Measurements from ENCODE around the gene SLC41A3.
"Not testable (repeated sequence)": the region's sequence is repeated elsewhere in the genome, so short reads cannot be mapped to it uniquely, and the experiment has no call there.

SLC41A3 gene

DNA sequence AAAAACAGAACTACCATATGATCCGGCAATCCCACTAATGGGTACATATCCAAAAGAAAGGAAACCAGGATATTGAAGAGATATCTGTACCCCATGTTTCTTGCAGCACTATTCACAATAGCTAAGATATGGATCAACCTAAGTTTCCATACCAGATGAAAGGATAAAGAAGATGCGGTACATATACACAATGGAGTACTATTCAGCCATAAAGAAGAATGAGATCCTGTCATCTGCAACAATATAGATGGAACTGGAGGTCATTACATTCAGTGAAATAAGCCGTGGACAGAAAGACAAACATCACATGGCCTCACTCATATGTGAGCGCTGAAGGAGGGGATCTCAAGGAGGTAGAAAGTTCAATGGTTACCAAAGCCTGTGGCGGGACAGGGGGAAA, 3.0 kb downstream of the SLC41A3 start:
- DNase-seq = no peak

DNA sequence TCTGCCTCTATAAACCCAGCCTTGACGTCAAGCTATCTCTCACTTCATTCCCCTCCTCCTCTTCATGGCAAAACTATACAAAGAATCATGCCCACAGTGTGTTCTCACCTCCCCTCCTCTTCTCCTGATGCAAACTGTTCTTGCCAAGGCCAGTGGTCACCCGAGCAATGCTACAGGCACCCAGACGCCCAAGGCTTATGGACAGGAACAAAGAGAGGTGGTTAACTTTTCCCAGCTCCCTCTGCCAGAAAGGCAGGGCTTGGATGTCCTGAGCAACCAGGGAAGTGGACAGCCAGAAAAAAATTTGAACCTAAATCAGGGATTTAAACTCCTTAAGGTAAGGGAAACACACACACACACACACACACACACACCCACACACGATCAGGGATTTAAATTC, 5.1 kb downstream of the SLC41A3 start:
- no peak for DNase-seq

DNA sequence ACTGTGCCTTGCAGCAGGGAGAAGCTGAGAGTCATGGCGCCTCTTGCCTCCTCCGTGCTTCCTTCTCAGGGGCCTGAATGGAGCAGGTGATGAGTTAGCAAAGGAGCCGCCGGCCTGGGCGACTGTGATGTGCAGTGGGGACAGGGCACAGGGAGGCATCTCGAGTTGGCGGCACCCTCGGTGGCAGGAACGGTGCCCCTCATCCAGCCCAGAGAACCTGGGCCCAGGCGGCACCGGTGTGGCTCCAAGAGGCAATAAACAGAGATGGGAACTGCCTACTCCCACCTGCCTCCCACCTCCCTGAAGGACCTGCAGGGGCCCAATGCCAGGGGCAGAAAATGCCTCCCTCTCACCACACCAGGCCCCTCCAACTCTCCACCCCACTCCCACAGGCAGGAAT, 6.2 kb downstream of the SLC41A3 start:
- DNase-seq = no peak

DNA sequence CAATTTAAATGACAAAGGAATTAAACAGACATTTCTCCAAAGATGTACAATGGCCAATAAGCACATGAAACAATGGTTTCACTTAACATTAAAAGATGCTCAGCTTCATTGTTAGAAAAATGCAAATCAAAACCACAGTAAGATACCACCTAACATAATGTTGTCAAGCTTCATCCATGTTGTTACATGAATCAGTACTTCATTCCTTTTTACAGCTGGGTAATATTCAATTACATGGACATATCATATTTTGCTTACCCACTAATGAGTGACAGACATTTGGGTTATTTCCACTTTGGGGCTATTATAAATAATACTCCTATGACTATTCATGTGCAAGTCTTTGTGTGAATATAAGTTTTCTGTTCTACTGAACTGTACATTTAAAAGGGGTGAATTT, 7.8 kb downstream of the SLC41A3 start:
- no peak for DNase-seq

DNA sequence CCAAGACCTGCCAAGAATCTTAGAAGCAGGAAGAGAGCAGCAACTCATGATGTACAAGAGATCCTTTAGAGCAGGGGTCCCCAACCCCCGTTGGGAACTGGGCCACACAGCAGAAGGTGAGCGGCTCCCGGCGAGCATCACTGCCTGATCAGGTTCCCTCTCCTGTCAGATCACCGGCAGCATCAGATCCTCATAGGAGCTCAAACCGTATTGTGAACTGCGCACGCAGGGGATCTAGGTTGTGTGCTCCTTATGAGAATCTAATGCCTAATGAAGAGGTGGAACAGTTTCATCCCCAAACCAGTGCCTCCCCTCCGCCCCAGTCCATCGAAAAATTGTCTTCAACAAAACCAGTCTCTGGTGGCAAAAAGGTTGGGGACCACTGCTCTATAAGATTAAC, 13.8 kb downstream of the SLC41A3 start:
- DNase-seq = no peak

DNA sequence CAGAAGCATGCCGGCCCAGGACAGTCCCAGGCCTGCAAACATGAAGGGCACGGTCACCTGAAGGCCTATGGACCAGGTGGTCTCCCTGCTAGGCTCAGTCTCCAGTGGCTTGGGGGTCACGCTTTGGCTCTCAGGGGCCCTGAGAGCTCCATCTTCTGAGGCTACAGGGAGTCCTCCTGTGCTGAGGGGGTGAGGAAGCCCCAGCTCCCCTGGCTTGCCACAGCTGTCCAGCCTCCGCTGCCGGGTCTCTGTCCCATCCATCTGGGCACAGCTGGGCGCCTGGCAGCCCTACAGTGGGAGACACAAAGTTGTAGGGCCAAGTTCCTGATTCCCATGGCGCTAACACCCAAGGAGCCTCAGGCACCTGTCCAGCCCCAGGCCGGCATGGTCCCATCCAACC, 16.0 kb downstream of the SLC41A3 start:
- no peak for DNase-seq

DNA sequence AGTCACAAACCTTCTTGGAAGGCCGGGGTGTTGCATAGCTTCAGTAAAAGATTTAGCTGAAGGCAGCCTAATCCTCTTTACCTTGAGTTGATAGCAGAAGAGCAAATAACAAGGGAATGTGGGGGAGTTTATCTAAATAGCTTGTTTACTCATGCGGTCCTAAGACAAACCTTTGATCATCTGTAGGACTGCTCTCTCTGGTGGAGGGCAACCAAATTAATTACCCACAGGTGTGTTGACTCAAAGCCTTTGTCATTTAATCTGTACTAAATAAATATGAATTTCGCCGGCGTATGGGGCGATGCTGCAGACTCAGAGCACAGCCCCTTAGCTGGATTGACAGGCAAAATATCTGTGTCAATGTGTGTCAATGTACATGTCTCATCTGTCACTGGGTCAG, 17.2 kb downstream of the SLC41A3 start:
- not testable (repeated sequence) for DNase-seq

DNA sequence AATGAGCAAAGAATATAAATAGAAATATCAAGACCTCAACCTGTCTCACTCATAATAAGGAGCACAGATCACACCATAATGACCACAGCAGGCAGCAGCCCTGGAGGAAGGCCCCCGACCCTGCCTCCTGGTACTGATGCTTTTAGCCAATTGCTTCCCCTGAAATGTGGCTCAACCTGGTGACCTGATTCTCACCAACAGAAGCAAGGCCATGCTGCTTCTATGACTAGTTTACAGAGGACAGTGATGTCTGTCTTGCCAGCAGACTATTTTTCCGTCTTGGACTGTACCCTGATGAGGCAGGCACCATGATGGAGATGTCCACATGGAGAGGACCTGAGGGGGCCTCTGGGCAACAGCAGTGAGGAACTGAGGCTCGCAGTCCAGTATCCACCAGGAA, 18.0 kb downstream of the SLC41A3 start:
- DNase-seq = no peak

DNA sequence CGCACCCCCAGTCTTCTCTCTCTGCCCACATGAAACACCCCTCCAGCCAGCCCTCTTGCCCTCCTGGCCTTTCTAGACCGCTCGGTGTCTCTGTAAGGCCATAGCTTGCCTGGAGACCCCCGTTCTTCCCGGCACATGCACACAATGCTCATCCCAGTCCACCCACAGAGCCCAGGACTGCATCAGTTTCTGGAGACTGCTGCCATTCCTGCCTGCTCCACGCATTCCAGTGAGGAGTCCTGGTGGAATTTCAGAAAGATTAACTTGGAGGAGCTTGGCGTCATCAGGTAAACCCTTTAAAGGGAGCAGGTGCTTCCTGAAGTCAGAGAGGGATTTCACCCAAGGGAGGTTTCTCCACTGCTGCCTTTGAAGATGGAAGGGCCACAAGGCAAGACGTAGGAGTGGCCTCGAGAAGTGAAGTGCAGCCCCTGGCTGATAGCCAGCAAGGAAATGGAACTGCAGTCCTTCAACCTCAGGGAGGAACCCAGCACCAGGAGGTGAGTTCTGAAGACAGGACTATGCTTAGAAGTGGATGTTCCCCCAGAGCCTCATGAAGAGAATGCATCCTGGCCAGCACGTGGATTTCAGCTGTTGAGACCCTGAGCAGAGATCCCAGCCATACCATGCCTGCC, 19.2 kb downstream of the SLC41A3 start:
- DNase-seq = no peak

DNA sequence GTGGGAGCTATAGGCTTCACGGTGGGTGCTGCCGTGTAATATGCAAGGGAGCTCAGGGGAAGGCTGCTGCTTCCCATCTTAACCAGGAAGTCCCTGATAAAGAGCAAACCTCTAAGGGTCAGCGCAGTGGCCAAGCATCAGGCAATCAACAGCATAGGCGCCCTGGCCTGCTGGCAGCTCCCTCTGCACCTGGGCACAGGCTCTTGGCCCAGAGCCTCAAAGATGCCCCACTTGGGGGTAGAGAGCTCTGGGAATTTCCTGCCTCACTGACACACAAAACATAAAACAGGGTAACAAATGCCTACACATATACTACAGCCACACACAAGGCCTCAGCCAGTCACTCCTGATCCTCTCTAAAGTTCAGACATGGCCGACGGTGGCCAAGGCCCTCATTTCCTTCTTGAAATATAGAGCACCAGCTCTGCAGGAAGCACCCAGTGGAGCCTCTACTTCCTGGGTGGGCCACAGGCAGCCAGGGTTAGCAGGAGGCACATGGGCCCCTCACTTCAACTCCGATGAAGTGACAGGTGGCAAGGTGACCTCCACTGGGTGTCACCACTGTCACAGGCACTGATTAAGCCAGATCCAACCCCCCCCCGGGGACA, 20.5 kb downstream of the SLC41A3 start:
- DNase-seq = no peak

DNA sequence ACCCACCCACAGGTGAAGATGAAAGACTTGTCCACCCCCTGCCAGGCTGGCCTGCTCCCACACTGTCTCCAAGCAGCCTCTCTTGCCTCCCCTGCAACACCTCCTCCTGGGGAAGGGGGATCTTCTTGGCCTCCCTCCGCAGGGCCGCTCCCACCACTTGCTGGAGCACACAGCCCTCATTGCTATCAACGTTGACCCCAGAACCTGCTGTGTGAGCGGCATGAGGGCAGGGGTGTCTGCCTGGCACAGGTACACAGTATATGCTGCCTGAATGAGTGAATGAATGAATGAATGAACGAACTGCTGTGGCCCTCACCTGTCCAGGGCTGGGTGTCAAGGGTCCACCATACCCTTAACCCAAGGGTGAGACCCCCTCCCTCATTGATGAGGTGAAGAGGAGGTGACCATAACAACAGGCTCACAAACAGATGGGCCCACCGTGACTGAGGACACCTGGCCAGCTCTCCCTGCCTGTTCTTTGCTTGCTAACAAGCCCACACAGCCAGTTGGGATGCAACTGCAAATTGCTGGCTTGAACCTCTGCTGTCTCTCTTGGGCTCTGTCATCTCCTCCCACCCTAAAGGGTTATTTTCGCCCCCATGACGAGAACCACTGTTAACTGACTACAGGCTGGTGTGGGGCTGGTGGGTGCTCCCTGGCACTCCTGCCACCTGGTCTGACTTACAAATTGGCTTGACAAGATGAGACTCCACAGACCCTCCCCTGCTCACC, 22.5 kb downstream of the SLC41A3 start:
- no peak for DNase-seq

DNA sequence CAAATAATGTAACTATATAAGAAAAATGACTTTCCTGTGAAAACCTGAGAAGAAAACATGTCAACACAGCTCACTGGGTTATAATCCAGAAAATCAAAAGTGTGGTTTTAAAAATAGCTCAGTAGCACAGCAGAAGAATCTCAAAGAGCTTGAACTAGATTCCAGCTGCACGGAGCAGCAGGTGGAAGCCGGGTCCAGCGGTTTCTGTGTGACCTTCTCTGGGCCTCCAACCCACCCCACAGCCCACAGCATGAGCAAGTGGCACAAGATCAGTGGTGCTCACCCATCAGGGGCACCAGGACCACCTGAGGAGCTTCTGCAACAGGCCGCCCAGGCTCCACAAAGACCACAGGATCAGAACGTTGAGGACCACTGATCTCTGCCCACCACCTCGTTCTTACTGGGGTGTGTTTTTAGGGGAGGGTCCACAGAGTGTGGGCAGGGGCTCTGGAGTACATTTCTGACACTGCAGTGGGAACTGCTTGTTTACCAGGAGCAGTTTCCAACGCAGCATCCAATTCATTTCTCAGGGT, 23.2 kb downstream of the SLC41A3 start:
- no peak for DNase-seq

DNA sequence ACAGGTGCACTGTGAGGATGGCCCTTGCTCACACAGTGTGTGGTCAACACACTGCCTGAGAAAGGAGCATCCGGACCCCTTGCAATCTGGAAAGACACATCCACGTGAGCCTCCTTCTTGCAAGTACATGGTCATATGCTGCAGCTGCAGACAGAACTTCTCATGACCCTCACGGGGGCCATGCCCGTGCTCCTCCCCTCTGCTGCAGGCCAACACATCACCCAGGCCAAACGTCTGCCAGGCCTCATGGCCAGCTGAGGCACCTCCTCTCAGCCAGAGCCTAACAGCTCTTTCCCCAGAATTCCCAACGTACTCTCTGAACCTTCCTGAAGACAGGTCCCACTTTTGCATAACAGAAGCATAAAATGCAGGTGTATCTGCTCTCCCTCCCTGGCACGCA, 25.3 kb downstream of the SLC41A3 start:
- no peak for DNase-seq

DNA sequence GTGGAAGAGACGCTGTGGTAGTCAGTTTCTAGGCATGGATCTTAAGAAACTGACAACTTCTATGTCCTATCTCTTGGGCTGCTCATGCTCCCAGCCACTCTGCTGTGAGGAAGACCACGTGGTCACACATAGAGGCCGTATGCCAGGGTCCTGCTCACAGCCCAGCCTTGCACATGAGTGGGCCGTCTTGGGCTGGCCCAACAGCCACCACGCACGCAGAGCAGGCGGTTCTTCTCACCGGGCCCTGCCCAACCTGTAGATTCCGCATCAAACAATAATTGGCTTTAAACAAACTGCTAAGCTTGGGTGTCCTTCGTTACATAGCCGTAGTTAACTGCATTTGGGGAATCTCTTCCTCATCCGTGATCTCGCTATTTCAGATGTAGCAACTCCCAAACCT, 26.0 kb downstream of the SLC41A3 start:
- DNase-seq = no peak

DNA sequence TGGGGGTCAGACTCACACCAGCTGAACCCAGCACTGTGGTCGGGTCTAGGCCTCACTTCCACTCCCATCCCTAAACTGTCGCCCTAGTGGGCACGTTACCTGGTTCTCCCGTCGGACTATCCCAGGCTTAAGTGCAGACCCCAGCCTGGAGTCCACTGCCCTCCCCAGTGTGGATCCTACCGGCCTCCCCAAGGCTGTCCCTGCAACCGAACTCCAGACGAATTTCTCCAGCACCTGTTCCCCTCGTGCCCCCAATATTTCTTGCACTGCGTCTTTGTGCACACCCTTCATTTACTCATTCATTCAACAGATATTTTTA, 26.5 kb downstream of the SLC41A3 start:
- DNase-seq = no peak

DNA sequence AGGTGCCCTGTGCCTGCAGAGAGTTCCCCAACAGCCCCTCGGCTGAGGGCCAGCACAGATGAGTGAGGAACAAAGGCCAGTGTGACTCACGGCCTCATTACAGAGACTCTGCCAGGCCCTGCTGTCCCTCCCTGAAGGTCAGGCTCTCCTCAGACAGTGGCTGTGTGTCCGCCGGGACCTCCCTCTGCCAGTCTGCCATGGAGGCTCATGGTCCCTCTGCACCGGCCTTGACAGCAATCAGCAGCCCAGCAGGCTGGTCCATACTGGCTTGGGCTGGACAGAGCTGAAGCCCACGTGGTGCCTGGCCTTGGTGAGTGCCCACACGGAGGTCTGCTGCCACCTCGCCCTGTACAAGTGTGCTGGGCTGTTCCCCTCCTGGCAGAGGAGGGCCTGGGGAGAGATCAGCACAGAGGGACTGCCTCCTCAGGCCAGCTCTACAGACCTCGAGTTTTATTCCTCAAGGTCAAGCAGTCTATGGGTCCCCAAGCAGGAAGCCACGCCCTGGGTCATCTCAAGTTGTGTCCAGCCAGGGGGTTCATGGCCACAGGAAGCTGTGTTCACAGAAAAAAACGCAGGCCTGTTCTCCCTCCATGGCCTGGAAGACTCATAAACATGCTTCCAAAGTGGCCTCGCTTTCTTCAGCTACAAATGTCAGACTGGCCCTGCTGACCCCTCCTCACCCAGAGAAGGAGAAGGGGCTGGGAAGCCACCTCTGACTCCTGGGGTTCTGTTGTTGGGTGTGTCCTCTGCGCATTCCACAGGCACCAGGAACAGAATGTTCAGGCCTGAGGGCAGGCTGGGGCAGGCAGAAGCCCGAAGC, 27.0 kb downstream of the SLC41A3 start:
- no peak for DNase-seq

DNA sequence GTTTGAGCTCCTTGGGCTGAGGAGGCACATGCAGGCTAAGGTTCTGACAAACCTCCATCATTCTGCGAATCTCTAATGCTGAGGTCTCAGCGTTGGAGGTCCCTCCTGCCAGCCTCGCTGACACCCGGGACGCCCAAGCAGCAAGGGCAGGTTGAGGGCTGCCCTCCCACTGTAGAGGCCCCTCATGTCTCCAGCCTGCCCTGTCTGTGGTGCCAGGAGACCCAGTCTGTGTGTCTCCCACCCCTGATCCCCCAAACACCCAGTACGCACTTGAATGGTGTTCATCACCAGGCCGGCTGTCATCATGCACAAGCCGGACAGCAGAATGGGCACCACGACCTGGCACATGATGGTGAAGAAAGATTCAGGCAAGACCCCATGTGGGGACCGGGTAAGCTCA, 27.8 kb downstream of the SLC41A3 start:
- no peak for DNase-seq

DNA sequence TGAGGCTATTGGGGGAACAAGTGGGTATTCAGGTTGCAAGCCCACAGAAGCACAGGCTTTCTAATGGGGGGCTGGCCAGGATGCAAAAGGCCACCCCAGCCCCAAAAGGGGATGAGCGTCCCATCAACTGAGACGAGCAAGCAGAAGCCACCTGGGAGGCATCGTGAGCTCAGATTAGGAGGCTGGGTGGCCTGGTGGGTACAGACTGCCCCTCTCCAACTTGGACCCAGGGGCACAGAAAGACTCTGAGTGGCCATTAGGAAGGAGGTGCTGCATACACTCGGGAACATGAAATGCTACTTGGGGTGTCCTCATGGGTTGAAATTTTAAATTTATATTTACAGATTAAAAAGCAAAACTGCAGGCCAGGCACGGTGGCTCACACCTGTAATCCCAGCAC, 29.1 kb downstream of the SLC41A3 start:
- DNase-seq = no peak

DNA sequence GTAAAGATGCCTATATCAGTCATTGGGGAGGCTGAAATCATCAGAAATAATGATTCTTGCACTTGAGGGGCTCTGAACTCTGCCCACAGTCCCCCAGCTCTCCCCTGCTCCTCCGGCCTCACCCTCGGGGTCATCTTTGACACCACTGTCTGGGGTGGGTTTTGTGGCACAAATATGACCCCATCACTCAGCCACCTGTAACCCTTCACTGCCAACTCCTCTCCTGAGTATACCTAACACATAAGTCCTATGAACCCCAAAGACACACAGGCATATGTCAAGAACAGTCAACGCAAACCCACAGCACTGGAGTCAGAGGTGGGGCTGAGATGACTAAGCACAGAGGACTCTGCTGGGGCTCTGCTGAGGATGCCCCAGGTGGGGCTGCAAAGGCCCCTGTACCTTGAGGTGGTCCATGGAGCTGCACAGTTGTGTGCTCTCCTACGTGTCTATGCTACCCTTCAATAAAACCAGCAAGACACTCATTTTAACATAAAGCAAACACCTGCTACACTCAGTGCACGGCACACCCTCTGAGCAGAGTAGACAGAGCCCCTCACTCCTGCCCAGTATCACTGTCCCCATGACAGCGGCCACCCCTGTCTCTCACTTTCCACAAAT, 29.9 kb downstream of the SLC41A3 start:
- DNase-seq = no peak

DNA sequence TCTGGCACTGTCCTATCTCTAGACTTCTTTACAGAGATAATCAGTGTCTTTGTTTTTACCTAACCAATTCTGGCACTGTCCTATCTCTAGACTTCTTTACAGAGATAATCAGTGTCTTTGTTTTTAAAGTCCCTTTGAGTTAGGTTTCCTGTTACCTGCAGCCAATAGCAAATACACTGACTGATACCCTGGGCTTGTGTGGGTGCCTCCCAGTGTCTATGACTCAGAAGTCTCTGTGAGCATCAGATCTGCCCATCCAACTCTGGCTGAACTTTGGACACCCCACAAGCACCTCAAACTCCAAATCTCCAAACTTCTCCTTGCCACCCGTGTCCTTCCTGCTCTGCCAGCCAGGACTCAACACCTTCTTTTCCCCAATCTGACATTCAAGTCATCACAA, 30.4 kb downstream of the SLC41A3 start:
- no peak for DNase-seq

DNA sequence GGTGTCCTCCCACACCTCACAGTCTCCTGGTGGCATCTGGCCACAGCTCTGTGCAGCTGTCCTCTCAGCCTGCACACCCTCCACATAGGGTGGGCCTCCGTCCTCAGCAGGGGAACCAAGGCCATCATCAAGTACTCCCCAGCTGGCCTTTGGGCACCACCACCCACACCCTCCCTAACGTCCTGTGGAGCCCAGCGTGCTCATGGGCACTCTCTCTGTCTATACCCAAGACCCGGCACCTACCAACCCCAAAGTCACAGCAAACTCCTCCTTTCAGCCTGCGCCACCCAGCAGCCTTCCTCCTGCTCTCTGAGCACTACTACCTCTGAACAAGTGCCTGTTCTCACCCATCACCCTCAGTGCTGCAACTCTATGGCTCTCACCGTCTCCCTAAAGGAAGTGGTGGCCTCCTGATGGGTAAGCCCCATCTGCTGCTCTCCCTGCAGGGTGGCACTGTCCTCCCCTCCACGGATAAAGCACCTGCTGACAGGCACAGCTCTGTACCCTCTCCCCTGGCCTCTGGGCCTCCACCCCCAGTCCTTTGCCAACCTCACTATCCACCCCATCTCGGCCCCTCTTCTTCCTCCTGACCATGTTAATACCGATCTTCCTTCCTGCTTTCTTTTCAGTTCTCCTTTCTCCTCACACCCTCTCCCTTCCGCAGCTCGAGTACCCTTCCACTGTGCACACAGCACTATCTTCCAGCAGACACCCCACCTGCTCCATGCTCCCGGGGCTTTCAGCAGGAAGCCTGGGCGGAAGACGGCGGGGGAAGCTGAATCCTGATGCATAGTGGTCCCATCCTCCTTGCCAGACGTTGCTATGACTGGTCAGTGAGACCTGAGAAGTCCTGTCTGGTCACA, 31.5 kb downstream of the SLC41A3 start:
- no peak for DNase-seq

DNA sequence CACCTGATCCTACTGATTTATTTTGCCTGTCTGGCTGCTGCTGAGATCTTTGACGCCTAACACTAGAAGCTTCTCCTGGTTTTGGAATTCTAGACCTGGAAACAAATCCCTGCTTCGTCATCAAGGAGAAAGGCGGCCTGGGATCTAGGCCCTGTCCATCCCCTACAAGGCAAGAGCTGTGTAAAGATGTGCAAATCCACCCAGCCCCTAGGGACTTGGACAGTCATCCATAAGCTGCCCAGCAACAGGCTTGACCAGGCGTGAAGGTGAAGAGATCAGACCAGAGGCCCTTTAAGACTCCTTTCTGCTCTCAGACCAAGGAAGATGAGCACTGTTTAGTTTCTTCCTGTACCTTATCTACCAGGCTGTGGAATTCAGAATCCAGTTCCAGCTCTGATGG, 32.2 kb downstream of the SLC41A3 start:
- DNase-seq = no peak
